Limb (tissue), 2 donors: ENCODE data around the gene NTSR1.
A peak's percentile ranks its signal among the peaks of the same experiment; 100 is the strongest.

Experiments used
- DNase-seq, 2 donors: peaks; one replicate each; pipeline ENCODE4 v3.0.0-alpha.2; 2016; ENCODE audit errors: extremely low spot score in 2 of 2

Gene NTSR1

DNA sequence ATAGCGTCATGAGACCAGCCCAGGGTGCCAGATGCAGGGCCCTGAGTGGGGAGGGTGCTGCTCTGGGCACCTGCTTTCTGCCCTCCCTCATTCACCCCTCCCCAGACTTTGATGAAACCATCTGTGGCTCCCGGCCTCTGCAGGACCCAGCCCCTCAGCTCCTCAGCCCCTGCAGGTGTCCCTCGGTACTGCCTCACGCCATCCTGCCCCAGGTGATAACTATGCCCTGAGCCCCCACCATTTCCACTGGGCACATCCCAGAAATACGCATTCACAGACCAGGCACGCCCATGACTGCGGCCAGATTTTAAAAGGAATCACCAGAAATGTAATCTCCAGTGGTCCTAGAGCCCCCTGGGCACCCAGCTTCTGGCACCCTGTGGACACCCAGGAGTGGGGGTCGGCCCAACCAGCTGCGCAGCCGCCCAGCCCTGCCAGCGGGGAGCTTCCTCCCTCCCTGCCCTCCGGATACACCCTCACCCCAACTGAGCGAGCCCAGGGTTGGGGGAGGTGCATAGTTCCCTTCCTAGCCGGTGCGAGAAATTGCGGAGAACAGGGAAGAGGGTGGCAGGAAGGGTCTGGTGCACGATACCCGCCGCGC, 615 bp upstream of the NTSR1 start:
- DNase-seq = no peak

DNA sequence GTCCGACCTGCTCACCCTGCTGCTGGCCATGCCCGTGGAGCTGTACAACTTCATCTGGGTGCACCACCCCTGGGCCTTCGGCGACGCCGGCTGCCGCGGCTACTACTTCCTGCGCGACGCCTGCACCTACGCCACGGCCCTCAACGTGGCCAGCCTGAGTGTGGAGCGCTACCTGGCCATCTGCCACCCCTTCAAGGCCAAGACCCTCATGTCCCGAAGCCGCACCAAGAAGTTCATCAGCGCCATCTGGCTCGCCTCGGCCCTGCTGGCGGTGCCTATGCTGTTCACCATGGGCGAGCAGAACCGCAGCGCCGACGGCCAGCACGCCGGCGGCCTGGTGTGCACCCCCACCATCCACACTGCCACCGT, 885 bp downstream of the NTSR1 start:
- no peak for DNase-seq

DNA sequence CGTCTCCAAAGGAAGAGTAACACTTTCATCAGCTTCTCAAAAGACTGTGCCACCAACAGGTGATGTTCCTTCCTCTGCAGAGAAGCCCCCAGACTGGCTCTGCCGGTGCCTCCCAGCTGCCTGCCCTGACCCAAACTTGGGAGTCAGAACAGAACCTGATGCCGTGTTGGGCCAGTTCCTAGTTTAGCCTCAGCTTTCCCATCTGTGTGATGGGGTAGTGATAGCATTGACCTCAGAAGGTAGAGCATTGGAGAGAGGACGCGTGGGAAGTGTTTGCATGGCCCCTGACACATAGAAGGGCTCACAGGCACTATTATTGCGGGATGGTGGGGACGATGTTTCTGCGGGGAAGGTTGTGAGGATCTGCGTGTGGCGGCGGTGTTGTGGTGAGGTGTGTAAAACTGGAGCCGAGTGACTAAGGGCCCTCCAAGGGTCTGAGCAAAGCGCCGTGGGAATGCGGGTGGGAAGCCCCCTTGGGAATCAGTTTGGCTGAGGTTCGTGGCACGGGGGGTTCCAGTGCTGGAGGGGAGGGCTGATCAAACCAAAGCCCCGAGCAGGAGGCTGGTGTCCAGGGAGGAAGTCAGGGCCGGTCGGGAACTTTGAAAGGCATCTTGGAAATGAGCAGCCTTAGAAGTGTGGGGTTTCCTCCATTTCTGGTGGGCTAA, 1.7 kb downstream of the NTSR1 start:
- no peak for DNase-seq

DNA sequence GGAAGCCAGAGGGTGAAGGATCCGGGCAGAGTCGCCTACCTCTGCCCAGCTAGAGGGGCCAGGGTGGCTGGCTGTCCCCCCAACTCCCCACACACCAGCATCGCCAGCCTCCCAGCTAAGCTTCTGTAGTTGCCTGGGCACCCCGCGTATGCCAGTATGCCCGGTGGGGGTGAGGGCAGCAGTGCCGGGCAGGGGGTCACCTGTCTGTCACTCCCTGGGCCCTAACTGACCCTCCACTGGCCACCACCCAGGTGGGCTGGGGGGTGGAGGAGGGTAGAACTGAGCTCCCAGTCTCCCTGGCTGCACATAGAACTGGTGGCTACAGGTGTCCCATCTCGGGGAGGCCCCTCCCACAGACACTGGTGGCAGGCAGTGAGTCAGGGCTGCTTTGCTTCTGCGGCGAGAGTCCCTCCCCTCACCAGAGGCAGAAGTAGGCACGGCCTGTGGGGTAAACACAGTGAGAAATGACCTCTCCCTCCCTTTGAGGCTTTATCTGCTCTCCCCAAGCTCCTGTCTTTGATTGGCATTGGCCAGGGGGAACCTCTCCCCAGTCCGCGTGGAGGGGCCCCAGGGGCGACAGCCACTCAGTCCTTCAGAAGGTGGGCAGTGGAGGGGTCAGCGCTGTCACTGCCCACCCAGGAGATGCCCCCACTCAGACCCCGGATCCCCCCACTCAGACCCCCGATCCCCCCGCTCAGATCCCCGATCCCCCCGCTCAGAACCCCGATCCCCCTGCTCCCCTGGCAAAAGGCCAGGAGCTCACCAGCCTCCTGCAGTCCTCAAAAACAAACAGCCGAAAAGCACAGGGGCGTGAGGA, 2.5 kb downstream of the NTSR1 start:
- no peak for DNase-seq

DNA sequence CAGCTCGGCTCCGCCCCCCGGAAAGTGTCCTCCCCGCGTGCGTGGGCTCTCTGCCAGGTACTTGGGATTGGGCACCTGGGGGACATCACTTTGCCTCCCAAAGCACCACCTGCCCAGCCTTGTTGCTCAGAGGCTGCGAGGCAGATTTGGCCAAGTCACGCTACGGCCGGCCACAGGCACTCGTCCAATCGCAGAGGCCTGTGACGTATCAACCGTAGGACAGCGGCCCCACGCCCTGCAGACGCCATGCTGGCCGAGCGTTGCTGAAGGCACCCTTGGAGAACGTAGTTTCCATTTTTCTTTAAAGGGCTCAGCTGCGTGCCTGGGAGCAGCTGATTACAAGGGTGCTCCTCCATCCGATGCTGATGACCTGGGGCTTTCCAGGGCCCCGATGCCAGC, 3.1 kb downstream of the NTSR1 start:
- no peak for DNase-seq

DNA sequence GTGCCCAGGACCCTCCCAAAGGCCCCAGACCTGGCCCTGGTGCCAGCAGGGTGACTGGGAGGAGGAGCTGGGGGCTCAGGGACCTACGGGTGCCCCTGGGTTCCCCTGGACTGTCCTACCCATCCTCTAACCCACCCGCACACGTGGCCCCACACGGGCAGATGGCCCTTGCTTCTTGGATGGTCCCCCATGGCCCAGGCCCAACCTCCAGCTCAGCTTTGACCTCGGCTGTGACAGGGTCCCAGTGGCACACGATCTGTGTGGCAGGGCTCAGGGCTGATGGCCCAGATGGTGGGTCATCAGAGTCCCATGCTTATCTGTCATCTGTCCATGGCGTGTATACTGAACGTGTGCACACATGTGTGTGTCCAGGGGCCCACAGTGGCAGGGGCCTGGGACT, 4.0 kb downstream of the NTSR1 start:
- no peak for DNase-seq

DNA sequence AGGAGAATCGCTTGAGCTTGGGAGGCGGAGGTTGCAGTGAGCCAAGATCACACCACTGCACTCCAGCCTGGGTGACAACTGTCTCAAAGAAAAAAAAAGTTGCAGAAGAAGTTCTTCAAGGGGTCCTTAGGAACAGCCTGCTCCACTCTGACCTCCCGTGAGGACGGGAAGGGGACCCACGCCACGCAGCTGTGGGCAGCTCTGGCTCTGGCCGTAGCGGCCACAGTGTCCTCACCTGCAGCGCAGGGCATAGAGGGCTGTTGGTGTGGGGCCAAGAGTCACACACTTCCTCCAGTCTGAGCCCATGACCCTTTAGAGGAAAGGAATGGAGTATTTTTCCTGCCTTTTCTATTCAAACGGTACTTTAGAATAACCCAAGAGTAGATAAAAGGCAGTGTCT, 5.4 kb downstream of the NTSR1 start:
- DNase-seq = no peak

DNA sequence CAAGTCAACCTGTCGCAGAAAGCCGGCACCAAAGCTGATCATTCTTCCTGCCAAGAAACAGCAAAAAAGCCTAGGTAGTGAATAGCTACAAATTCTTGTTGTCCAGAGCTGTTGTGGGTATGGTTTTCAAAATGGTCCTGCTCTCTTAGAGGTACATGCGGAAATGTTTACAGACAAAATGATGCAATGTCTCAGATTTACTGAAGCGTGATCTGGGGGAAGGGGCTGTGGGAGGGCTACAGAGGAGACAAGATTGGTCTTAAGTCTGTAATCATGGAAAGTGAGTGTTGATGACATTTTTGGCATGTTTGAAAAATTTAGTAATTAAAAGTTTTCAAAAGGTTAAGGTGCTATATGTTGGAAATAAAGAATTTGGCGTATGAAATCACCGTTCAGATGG, 6.2 kb downstream of the NTSR1 start:
- no peak for DNase-seq

DNA sequence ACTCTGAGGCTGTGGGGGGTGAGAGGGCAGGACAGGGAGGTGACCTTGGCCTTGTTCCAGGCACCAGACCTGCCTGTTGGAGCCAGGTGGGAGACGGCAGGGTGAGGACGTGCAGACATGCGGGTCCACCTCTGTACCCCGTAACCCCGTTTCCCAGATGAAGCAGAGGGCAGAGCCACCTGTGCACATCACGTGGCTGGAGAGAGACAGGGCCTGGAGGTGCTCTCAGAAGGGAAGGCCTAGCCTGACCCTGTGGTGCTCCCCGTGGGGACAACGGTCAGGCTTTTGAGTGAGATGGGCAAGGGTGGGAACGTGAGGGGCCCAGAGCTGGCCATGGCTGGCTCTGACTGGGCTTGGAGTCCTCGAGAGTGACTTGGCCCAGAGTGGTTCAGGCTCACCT, 6.6 kb downstream of the NTSR1 start:
- DNase-seq = no peak

DNA sequence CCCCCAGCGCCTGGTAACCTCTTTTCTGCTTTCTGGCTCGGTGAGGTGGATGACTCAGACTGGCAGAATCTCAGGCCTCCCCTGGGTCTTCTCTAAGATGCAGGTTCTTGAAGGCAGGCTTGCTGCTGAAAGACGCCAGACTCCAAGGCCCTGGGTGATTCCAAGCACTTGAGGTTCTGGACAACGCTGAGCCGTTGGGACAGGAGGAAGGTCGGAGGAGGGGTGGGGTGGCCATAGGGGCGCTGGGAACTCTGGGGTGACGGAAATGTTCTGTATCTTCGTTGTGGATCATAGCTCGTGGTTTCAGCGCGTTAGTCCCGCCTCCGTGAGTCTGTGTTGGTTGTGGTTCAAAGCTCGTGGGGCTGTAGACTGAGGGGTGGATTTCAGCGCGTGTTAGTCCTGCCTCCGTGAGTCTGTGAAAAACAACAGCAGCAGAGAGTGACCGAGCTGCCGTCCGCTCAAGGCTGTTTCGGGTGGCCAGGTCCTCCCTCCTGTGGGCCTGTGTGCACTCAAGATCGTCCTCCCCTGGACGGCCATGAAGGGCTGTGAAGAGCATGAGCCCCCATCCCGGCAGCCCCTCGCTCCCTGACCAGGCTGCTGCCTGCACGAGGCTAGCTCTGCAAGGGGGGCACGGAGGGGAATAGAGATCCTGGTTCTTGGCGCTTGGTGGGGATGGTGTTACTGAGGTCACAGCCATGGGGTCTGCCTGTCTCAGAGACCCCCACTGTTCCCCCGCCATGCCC, 7.7 kb downstream of the NTSR1 start:
- DNase-seq = no peak

DNA sequence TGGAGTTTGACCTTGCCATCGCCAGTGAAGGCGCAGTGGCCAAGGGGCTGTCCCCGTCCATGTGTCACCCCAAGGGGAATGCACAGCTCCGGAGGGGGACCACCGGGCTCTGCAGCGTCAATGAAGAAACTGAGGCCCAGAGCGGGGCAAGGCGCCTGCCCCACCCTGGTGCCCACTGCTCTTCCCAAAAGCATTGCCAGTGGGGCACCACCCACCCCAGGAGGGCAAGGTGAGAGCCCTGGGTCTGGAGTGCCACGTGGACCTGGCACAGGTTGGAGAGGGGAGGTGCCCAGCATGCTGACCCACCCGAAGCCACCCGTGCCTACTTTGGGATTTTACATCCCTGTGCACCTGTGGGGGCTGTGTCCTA, 8.3 kb downstream of the NTSR1 start:
- DNase-seq = no peak

DNA sequence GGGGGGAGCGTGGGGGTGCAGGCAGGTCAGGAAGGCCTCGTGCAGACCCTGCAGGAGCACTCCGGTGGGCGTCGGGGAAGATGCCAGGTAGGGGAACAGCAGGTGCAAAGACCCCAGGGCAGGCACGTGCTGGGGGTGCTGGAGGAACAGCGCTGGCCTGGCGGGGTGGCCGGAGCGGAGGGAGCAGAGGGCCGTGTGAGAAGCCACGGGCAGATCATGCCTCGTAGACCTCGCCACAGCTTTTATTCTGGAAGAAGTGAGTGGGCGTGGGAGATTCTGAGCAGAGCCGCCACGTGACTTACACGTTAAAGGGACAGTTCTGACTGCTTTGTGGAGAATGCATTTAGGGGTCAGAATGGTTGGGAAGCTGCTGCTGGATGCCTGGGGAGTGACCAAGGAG, 9.3 kb downstream of the NTSR1 start:
- no peak for DNase-seq

DNA sequence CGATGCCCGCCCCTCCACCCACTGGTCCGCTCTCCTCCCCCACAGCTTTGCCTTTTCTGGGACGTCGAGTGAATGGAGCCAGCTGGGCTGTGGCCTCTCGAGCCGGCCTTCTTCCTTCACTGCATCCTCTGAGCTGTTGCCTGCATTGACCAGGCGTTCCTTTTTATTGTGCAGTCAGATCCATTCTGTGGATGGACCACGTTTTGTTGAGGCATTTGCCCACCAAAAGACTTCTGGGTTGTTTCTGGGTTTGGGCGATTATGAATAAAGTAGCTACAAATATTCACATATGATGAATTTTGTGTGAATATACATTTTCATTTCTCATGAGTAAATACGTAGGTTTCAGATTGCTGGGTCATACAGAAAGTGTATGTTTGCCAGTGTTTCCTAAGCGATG, 9.9 kb downstream of the NTSR1 start:
- DNase-seq = no peak

DNA sequence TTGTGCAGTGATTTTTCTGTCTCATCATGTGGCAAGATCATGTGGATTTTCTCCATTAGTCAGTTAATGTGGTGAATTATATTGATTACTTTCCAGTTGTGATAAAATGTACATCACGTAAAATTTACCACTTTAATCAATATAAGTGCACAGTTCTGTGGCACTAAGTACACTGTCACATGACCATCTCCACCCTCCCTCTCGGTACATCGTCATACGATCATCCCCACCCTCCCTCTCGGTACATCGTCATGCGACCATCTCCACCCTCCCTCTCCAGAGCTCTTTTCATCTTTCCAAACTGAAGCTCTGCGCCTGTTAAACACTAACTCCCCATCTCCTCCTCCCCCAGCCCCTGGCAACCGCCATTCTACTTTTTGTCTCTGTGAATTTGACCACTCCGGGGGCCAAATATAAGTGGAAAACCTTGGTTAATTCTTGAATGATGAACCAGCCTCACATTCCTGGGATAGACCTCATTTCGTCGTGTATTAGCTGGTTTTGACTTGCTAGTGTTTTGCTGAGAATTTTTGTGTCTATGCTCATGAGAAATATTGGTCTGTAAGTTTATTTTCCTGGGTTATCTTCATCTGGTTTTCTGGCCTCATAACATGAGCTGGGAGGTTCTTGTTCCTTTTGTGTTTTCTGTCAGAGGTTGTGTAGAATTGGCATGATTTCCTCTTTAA, 10.8 kb downstream of the NTSR1 start:
- DNase-seq = no peak

DNA sequence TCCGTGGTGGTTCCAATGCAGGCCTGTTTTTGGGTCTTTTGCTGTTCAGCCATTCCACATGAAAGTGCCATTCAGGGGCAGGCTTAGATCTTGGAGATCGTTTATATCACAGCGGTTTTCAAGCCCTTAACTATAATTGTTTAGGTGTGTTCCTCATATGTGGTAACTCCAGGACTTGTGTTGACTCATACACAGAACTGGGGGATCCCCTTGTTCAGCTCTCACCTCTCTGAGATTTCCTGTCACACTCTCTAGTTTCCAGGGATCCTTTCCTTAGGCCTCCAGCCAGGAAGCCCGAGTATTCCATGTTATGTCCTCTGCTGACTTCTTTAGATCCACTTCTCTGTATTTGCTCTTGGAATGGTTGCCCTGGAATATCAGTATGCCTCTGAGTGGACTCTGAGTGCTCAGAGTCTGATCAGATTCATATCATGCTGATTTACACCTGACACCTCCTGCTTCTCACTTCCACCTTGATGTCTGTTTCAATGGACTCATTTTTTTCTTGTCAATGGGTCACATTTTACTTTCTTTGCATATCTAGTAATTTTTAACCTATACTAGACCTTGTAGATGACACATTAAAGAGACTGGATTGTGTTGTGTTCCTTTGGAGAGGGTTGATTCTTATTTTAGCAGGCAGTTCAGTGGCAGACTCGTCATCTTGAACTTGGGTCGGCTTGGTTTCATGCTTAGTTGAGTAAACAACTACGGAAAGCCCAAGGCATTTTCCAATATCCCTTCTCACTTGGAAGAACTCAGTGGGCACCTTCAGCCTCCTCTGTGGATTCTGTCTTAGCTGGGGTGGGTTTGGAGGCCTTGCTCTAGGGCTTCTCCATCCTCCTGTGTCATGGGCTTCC, 13.1 kb downstream of the NTSR1 start:
- no peak for DNase-seq

DNA sequence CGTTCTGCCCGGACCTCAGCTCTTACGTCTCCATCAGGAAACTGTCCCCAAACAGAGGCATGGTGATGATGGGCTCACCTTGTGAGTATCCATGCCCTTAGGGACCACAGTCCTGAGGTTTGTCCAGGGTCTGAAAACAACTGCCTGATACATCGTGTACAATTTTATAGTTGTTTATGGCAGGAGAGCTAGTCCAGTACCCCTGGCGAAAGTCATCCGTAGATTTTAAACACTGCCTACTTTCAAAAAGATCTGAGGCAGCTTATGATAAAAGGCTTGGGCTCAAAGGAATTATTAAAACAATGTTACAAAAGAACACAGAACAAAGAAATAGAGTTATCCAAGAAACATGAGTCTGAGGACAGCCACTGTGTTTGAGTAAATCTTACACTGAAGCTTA, 14.0 kb downstream of the NTSR1 start:
- no peak for DNase-seq

DNA sequence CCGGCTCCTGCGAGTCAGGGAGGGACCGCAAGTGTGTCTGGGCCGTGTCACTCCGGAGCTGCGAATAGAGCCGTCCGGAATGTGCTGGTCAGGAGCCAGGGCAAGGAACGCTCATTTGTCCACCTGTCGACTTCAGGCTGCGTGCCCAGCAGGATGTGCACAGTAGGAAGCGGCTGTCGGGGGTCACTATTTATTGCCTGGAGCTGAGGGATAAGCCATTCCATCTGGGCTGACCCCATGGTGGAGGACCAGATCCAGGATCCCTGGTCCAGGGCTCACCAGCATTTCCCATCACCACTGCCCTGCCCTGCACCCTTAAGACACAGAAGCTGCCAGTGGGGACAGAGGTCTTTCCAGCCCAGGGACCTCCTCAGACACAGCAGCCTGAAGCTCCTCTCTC, 14.7 kb downstream of the NTSR1 start:
- DNase-seq = peak in 1 of 2 donors; percentile 67

DNA sequence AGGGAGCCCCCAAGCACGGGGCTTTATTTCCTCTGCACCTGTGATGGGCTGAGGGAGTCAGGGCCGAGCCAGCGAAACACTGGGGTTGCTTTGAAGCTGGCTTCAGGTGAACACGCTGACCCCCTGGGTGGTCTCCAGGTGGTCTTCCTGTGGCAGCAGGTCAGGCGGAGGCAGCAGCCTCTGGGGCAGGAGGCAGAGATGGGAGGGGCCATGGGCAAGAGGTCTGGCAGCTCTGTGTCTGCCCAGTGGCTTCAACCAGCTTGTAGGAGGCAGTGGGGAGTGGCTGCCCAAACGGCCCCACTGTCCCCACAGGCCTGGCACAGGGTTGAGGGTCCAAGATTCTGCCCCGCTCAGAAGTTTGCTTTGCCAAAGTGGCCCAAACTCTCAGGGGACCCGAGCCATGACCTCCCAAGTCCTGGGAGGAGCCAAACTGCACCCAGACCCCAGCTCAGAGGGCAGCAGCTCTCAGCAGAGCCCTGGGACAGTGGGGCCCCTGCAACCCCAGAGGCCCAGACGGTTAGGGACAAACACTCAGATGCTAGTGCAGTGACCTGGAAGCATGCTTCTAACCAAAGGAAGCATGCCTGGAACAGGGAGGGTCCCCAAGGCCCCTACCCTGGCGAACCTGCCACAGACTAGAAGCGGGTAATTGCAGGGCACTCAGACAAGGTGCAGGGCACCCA, 15.3 kb downstream of the NTSR1 start:
- no peak for DNase-seq

DNA sequence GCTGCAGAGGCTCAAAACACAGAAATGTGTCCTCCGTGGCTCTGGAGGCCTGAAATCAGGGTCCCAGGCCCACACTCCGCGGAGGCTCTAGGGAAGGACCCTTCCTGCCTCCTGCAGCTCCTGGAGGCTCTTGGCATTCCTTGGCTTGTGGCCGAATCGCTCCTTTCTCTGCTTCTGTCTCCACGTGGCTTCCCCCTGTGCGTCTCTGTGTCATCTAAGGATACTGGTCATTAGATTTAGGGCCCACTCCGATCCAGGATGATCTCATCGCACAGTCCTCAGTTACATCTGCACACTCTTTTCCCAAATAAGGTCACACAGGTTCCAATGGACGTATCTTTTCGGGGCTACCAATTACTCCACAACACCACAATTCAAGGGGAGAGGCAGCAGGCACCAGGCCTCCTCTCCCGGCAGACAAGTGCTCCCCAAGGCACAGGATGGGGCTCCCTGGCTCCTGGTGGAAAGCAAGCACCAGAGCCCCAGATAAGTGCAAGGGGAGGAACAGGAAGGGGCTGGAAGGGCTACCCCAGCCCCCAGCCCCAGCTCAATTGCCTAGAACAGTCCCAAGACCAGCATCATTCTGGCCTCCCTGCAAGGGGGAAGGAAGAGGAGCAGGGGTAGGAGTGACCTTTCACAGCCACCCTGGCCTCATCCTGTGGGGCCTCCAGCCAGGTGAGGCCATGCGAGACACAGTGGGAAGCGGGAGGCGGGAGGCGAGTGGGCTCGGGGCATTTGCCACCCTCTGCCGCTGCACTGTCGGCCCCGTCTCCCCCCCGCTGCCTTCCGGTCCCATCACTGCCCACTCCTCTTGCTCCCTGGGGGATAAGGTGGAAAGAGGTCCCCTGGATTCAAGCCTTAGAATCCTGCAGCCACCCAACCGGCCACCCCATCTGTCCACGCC, 16.3 kb downstream of the NTSR1 start:
- no peak for DNase-seq
